GM19452 (cell line): ENCODE data around the gene AJAP1.

Experiments used
- ATAC-seq: cut with Tn5 transposase; IDR thresholded peaks from one replicate; pipeline ENCODE4 v1.9.1; 2021; ENCODE audit not compliant: unreplicated experiment

Gene AJAP1

DNA sequence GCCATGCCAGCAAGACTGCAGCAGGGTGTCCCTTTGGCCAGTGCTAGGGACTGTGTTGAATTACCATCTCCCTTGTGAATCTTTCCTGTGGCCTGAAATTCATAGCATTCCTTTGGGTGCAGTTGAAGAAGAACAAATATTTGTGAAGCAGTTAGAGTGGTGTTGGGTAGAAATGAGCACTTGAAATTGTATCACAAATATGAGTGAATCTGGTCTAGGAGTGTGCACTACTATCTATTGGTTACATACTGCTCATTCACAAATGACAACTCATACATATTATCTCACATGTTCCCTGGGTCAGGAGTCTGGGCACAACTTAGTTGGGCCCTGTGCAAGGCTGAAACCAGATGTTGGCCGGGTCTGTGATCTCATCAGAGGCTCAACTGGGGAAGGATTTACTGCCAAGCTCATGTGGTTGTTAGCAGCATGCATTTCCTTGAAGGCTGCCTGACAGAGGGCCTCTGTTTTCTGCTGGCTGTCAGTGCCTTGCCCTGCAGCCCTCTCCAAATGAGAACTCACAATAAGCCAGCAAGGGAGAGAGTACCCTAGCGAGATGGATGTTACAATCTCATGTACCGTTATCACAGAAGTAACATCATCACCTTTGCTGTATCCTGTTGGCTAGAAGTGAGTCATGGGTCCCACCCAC, 23.8 kb downstream of the AJAP1 start:
- ATAC-seq, result no peak

DNA sequence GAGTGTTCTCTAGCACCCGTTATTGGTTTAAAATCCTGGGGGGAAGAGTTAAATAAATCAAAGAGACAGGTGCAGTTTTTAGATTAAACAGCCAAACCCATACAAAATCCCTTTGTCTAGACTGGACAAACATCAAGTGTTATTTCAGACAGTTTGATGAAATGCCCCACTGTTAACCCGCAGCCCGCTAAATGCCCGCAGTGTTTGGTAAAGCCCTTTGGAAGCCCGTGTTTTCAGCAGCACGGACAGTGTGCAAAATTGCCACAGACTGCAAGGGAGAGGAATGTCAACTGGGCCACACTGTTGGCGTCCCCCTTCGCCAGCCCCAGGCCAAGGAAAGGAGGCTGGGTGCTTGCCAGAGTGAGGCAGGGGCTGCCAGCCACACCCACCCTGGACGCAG, 26.6 kb downstream of the AJAP1 start:
- no peak for ATAC-seq

DNA sequence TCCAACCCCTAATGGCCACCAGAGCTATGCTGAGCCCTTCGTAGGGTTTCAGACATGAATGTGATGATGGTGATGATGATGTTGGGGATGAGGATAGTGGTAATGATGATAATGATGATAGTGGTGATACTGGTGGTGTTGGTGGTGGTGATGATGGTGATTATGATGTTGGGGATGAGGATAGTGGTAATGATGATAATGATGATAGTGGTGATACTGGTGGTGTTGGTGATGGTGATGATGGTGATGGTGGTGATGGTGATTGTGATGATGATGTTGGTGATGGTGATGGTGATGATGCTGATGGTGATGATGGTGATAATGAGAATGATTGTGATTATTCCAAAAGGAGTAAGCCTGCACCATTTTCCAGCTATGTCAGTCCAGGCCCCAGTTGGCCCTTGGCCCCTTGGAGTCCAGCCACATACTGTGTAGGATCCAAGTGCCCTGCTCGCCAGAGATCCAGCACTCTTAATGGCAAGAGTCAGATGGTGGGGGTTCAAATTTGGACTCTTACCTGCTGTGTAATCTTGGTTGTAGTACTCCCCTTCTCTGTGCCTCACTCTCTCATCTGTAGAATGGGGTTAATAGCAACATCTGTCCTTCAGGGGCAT, 28.3 kb downstream of the AJAP1 start:
- ATAC-seq, result no peak

DNA sequence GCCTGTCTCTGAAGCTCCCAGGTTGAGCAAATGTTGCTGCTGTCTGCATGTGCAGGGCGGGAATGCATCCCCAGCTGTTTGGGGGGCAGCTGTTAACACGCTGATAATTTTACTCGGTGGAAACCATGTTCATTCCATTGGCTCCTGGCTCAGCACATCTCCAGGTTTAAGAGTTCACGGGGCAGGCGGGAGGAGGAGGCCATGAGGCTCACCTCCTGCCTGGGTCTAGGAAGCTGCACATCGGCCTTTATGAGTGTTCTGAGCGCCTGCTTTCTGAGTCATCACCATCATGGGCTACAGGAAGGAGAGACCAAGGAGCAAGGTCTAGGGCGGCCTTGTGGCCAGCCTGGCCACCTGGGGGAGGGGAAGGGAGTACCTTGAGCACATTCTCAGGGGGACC, 29.7 kb downstream of the AJAP1 start:
- ATAC-seq, result no peak

DNA sequence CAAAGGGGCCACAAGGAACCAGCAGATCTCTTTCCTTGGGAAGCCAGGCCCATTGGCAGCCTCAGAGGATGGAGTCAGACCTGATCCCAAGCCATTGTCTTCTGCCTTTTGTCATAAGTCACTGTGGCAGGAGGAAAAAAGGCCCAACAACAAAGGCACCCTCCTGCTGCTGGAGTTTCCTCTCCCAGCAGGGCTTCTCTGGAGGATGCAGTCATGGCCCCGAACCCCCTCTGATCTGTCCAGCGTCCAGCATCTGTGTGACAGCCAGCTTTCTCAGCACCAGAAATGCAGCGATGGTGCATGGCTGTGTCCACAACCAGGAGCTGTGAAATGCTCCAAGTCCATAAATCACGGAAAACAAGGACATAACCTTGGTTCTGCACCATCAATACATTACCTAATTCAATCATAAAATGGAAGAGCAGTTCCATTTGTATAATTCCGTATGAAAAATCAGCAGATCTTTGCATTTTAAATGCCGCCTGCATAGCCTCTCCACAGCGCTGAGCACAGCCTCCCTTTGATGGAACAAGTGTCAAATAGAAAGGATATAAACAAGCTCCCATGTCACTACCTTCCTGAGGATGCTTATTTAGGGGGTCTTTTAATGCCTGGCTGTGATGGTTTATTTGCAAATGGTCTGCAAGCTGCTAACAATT, 30.6 kb downstream of the AJAP1 start:
- no peak for ATAC-seq

DNA sequence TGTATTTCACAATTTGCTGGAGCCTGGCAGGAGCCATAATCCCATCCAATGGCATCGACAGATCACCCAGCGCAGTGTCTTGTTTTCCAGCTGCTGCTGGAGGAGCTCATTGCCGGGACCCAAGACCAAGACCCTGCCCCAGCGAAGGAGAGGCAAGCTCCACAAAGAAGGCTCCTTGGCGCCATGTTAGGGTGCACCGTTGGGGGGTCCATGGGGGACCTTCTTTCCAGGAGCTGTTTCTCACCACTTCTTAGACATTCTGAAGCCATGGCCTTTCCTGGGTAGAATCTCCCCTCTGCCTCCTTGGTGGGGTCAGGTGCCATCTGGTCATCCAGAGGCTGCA, 31.1 kb downstream of the AJAP1 start:
- ATAC-seq, result no peak

DNA sequence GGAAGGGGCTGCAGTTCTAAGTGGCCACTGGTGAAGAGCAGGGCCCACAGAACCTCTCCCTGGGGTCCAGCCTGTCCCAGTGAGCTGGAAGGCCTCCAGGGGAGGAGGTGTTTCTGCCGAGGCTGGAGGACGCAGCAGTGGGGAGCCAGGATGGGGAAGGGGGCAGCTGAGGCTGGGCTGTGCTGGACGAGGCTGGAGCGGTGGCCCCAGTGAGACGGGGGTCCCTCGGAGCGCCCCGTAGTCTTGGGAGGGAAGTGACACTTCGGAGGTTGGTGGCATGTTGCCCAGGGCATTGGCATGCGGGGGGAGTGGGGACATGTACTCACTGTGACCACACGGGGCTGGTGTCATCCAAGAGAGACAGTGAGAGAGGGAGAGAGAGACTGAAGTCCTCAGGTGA, 33.5 kb downstream of the AJAP1 start:
- ATAC-seq, result no peak

DNA sequence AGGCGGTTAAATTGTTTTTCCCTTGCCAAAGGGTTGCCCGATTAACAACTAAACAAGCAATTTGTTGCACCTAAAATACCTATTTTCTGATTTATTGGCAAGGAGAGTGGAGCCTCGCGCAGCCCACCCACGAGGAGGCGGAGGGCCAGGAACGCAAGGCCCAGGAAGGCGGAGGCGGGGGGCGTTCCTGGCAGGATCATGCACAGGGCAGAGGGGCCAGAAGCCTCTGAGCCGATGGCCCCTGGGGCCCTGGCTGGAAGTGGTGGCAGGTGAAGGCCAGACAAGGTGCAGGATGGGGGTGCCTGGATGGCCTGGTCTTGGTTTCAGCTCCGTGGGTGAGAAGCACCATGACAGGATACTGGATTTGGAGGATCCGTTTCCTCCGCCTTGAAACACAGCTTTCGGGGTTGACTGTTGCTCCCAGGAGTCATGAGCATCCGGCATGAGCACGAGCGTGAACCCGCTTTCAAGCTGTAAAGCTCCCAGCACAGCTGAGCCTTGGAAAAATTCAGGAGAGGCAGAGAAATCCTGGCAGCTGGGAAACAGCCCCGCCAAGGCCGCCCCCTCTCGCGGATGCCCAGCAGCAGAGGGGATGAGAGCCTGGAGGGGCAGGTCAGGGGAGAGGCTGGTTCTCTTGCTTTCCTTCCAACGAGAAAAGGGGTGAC, 35.0 kb downstream of the AJAP1 start:
- no peak for ATAC-seq

DNA sequence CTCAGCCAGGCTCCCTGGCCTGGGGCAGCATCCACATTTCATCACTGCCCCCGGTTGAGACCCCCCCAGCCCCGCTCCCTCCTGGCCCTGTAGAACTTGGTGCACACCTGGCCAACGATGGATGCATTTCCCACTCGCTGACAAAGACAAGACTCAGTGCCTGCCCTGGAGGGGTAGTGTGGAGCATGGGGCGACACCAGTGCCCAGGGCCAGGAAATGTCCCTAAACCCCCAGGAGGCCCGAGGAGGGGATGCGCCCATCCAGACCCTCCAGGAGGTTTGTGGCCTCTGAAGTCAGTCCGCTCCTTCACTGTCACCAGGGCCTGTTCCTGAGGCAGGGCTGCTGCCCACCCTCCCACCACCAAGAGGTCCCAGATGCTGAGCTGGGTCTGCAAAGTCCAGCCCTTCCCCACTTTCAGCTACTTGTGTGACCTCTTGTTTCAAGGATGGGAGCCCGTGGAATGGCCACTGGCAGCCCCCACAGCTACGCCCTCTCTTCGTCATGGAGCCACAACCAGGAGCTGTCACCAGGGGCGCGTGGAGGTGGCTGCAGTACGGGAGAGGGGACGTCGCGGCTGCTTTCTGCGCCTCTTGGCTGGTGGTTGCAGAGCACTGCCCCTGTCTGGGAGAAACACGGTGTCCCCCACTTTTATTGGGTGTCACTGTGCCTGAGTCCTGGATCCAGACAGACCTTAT, 35.7 kb downstream of the AJAP1 start:
- ATAC-seq, result no peak

DNA sequence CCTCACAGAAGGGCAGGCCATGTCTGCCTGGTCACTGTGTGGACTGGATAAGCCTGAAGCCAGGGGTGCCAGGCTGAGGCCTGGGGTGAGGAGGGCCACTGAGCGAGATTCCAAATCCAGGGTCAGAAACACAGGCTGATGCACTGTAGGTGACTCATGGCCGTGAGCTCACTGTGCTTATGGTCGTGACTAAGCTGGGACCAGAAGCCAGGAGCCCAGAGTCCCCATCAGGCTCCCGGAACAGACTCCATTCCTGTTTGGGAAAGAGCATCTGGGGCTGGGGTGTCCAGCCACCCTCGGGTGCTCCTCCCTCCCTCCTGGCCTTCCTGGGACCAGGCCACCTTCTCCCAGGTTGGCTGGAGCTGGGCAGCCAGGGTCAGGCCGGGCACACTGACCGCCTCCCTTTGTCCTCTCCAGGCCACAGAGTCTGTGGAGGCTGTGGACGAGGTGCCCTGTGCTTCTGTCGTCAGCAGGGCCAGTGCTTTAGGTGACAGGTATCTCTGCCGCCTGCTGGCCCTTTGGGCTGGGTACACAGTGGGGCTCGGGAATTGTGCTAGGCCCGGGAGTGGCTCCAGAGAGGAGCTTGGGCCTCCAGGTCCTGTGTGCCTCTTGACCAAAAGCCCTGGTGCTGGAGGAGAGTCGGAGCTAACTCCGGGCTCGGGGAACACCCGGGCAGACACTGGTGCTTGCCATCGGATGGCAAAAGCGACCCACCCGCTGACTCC, 36.7 kb downstream of the AJAP1 start:
- ATAC-seq, result no peak

DNA sequence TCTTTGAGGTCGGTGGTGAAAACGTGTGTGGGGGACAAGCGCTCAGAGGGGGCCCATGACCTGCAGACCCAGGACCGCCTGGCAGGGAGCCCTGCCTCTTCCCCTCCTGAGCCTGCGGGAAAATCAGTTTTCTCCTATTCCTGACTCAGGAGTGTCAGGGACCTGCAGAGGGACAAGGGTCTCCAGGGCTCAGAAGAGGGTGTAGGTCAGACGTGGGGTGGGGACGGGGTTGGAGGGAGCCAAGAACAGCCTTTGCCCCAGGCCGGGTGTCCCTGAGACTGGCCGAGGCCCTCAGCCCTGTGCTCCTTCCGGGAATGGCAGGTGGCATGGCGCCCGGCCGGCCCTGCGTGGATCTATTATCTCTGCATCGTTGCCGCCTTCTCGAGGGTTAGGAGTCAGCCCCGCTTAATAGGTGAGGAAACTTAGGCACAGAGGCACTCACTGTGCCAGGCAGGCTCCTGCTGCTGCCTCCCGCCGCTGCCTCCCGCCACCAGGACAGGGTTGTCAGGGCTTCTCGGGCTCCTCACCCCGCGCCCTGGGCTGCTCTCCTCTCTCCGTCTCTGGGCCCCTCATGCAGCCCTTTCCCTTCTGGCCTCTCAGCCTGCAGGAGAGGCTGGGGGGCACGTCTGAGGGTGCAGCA, 37.5 kb downstream of the AJAP1 start:
- no peak for ATAC-seq

DNA sequence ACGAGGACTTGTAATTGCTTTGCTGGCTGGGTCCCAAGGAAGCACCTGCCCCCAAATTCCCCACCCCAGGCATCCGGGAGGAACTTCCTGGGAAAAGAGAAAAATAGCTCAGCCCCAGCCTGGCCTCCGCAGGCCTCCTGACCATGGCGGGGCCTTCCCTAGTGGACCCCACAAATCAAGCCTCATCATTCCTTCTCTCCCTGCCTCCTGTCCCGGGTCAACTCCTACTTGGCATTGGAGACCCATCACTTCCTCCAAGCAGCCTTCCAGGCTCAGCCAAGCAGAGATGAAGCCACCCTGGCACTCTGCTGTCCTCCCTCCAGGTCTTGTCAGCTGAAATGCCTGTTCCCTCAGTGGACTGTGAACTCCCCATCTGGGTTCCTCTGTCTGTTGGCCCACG, 38.0 kb downstream of the AJAP1 start:
- no peak for ATAC-seq

DNA sequence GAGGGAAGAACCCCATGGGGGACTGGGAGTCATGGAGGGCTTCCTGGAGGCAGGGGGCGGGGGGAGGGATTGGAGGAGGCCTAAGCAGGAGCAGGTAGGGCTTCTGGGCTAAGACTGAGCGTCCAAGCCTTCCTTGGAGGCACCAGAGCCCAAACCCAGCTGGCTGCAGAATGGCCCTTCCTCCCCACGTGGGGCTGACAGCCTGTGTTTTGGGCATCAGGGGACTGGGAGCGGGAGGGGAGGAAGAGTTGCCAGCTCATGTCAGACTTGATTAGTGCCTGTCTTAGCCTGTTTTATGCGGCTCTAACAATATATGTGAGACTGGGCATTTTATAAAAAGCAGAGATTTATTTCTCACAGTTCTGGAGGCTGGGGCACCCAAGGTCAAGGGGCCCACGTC, 38.9 kb downstream of the AJAP1 start:
- no peak for ATAC-seq

DNA sequence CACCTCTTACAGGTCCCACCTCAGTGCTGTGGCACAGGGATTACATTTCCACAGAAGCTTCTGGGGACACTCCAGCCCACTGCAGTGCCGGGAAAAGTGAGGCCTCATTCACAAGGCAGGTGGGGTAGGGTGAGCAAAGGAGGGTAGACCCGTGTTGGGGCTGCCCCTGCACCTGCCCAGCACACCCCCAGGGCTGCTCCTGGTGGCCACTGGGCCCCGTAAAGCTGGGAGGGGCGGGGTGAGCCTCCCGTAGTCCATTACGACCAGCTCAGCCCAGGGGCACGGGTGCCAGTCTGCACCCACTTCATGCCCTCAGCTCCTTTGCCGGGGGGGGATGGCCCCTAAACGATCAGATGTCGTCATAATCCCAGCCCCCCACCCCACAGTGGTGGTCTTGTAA, 39.5 kb downstream of the AJAP1 start:
- no peak for ATAC-seq

DNA sequence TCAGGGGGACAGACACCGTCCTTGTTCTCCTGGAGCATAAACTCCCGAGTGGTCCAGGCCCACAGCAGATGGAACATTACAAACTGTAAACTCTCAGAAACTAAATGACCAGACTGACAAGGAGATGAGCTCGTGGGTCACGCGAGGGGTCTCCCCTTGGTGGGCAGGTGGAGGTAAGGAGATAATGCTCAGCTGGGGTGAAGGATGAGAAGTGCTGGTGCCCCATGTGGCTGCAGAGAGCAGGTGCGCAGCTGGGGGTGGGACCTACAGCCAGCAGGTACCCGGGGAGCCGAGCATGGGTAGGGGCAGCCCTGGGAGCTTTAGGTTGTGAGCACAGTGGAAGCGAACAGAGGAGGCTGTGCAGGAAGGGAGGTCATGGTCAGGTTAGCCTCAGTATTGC, 40.1 kb downstream of the AJAP1 start:
- ATAC-seq, result no peak

DNA sequence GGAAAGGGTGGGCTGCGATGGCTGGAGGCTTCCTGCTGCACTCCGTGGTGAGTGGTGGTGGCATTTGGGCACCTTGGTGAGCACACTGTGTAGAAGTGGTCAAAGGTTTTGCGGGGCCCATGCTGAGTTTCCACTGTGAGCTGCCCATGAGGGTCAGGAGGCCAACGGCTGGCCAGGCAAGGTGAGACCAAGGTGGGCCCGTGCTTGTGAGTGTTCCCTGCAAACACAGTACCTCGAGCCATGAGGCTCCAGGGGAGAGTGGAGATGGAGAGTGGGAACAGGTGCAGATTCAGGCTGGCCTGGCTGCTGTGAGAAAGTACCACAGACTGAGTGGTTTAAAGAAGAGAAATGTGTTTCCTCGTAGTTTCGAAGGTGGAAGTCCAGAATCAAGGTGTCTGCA, 40.8 kb downstream of the AJAP1 start:
- no peak for ATAC-seq

DNA sequence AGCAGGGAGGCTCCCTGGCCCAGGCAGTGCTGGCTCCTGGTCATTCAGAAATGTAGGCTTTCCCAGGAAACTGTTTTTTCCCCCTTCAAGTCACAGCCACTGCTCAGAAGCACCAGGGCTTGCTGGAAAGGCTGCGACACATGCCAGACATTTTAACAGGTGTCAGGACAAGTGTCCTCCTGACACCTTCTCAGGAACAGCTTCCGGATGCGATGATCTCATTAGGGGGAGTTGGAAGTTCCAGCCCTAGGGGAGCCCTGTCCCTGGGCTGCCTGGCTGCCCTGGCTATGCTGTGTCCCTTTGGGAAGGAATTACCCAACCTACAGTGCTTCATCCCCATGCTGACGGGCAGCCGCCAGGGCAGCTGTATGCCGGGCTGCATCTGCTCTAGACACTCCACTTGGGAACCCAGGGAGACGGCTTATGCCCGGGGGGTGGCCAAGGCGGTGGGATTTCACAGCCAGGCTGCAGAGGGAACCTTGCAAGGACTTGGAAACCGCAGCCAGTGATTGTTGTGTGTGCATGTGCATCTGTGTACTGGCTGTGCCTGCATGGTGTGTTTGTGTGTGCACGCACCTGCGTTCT, 41.8 kb downstream of the AJAP1 start:
- no peak for ATAC-seq

DNA sequence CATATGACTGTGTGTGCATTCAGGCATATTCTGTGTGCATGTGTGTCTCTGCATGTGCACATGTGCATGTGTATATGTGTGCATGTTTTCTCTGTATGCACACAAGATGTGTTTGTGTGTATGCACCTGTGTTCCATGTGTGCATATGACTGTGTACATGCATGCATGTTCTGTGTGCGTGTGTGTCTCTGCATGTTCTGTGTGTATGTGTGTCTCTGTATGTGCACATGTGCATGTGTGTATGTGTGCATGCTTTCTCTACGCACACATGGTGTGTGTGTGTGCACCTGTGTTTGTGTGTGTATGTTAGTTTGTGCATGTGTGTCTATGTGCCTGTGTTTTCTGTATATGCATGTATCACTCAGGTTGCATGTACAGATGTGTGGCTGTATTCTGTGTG, 42.3 kb downstream of the AJAP1 start:
- ATAC-seq, result no peak

DNA sequence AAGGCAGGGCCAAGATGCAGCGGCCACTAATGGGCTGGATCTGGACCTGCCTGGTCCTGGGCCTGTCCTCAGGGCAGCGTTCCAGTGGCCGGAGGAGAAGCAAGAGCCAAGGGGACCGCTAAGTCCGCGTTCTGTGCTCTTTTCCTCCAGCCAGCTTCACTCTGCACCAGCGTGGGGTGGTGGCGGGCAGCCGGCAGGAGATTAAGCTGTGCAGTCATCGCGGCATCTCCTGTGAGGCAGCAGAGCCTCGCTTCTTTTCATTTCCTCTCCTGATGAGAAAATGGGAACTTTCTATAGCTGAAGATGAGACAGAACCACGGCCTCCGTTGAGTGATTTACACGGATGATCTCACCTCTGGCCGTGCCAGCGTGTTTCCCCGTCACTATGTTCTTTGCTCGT, 43.4 kb downstream of the AJAP1 start:
- ATAC-seq, result no peak

DNA sequence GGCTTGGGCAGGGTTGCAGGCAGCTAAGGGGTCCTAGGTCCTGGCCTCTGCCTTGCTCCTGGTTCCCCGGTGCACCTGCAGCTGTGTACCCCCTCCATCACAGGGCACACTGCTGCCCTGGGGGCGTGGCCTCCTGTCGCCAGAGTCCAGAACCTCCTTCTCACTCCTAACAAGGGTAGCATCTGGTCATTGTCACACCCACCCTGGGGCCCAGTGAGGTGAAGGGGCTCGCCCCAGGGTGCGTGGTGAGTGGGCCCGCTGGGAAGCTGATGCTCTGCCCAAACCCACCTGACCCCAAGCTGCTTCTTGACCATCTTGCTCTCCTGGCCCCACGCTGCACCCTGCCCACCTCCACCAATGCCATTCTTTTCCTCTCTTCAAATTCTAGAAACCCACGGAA, 44.5 kb downstream of the AJAP1 start:
- ATAC-seq, result no peak
